OCI-LY1 (cell line): ENCODE data around the gene TMPRSS3.

Experiments used
- EZH2 ChIP-seq: fragments of 200-600 bp; sonication (generic), shearing (Covaris generic); IDR thresholded peaks from 2 replicates; pipeline ENCODE4 v1.8.0; 2017; ENCODE audit warnings: borderline replicate concordance, mixed run types, mild to moderate bottlenecking, antibody characterized with exemption, low read length, moderate library complexity, mixed read lengths
- TF ChIP-seq, protein P1 (sequence below): fragments of 200-600 bp; sonication (generic), shearing (Covaris generic); IDR thresholded peaks from 2 replicates; pipeline ENCODE4 v1.5.1; 2017; ENCODE audit warnings: mild to moderate bottlenecking, antibody characterized with exemption, low read length, moderate library complexity, mixed read lengths

DNA sequence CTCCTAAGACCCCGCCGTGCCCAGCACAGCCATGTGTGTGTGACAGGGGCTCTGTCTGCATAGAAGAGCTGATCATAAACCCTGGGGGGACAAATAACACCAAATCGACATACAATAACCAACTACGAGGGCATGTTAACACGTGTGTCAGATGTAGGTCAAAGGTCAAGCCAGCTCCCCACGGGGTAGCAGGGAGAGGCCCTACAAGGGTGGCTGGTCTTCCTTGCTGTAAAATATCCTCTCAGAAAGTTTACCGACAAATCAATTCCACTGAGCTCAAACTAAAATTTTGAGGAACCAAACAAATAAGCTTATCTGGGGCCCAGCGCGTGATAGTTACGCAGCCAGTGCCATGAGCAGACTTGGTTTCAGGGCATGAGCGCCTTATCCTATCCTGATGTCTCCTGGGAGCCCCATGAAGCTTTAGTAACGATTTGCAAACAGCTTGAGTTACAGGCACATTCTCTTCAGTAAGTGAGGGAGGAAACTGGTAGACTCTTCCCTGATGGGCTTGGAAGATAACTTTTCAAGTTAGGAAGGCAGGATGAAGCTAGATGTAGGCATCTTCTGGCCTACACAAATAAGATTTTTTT lies 2.7 kb upstream of the TMPRSS3 start:
- TF ChIP-seq, protein P1, sequence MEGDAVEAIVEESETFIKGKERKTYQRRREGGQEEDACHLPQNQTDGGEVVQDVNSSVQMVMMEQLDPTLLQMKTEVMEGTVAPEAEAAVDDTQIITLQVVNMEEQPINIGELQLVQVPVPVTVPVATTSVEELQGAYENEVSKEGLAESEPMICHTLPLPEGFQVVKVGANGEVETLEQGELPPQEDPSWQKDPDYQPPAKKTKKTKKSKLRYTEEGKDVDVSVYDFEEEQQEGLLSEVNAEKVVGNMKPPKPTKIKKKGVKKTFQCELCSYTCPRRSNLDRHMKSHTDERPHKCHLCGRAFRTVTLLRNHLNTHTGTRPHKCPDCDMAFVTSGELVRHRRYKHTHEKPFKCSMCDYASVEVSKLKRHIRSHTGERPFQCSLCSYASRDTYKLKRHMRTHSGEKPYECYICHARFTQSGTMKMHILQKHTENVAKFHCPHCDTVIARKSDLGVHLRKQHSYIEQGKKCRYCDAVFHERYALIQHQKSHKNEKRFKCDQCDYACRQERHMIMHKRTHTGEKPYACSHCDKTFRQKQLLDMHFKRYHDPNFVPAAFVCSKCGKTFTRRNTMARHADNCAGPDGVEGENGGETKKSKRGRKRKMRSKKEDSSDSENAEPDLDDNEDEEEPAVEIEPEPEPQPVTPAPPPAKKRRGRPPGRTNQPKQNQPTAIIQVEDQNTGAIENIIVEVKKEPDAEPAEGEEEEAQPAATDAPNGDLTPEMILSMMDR, result no peak
- TF ChIP-seq EZH2, result no peak
